HG03280 (cell line): ENCODE measurements around the gene DAB2IP.
"Not testable (repeated sequence)": the region's sequence is repeated elsewhere in the genome, so short reads cannot be mapped to it uniquely, and the experiment has no call there.

Source experiments
- ATAC-seq: cut with Tn5 transposase; IDR thresholded peaks from one replicate; pipeline ENCODE4 v1.9.1; 2021; ENCODE audit warnings: mild to moderate bottlenecking, moderate library complexity; ENCODE audit not compliant: unreplicated experiment

DAB2IP gene

DNA sequence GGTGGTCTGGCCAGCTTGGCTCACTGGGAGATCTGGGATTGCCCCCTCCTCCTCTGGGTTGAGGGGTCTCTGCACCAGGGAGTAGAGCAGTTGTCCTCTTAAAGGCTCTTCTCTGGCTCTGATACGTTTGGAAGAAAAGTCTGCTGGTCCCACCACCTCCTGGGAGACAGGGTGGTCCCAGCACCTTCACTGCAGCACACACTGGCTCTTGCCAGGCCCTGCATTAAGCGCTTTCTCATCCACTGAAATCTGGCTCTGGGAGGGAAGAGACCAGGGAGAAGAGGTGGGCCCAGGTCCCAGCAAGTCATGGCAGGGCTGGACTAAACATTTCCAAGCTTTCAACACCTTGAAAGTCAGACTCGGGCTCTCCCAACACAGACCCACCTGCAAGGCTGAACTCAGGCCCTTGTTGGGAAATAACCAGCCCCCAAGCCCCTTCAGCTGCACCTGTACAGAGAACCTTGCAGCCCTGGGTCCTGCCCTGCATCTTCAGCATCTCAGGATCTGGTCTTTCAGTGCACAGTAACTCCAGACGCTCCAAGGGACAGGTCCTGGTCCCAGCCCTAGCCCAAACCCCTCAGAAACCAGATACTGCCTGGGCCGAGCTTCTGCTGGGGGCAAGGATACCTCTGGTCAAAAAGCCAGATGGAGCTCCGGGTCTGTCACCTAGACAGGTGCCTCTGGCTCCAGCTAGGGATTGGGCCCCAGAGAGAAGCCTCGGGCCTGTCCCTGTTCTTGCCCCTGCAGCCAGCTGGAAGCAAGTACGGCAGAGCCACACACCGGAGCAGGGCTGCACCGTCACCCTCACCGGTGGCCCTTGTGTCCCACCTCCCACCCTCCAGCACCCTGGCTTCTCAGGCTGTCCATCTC, 134.5 kb downstream of the DAB2IP start:
- no peak for ATAC-seq

DNA sequence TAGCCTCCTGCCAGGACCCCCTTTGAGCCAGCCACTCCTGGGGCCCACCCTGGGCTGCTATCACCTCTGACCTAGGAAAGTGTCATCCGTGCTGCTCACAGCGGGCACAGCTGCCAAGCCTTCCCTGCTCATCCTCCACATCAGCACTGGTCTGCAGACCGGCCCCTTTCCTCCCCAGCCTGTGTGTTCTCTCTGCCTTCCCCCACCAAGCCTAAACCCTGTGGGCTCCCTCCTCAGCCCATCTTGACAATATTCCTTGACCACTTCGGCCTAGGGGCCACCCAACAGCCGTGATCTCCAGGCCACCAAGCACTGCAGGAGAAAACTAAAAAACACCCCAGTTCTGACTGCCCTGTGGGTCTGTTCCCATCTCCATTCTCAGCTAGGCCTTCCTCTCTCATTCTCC, 135.1 kb downstream of the DAB2IP start:
- no peak for ATAC-seq

DNA sequence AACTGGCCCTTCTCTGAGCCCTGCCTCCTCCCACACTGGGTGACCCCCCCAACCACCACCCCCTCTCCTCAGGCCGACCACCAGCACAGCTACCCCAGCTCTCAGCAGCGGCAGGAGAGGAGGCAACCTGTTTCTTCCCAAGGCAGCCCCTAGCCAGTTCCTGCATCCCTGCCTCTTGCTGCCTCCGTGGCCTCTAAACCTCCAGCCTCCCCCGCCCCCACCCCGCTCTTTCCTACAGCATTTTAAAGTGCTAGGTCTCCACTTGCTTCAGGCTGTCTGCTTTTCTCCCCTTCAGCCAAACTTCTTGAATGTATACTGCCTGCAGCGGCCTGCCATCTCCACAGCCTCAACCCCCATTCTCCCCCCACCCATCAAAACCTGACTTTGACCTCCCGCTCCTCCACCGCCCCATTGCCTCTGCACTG, 135.6 kb downstream of the DAB2IP start:
- ATAC-seq = no peak

DNA sequence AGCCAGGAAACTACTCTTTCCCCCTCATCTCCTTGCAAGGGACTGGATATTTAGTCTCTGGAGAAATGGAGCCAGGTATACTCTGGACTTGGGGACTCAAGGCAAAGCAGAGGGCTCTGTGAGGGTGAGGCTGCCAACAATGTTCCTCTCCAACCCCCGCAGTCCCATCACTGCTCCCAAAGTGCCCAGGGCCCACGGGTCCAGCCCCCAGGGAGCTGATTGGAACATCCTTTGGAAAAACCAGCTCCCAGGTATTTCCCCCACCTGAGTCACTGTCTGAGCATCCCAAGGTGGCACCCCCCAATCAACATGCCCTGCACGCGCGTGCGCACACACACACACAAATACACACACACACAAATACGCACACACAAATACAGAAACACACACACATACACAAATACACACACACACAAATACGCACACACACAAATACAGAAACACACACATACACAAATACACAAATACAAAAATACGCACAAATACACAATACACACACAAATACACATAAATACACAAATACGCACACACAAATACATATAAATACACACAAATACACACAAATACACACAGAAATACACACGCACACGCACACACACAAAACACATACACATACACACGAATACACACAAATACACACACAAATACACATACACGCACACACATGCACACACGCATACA, 137.4 kb downstream of the DAB2IP start:
- no peak for ATAC-seq

DNA sequence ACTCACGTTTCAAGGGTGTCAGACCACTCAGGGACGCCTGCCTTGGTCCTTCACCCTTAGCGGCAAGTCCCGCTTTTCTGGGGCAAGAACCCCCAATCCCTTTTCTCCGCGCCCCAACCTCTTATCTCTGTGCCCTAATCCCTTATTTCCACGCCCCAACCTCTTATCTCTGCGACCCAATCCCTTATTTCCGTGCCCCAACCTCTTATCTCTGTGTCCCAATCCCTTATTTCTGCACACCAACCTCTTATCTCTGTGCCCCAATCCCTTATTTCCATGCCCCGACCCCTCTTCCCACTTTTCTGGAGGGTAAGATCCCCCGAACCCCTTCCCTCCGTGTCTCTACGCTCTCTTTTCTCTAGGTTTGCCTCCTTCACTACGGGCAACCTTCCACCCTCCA, 139.4 kb downstream of the DAB2IP start:
- no peak for ATAC-seq

DNA sequence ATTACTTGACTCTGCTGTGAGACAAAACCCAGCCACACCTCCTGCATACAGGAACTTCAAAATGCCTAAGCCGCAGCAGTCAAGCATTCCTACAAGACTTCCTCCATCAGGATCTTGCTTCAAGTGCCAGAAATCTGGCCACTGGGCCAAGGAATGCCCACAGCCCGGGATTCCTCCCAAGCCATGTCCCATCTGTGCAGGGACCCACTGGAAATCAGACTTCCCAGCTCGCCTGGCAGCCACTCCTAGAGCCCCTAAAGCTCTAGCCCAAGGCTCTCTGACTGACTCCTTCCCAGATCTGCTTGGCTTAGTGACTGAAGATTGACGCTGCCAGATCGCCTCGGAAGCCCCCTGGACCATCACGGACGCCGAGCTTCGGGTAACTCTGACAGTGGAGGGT, 141.0 kb downstream of the DAB2IP start:
- ATAC-seq = not testable (repeated sequence)

DNA sequence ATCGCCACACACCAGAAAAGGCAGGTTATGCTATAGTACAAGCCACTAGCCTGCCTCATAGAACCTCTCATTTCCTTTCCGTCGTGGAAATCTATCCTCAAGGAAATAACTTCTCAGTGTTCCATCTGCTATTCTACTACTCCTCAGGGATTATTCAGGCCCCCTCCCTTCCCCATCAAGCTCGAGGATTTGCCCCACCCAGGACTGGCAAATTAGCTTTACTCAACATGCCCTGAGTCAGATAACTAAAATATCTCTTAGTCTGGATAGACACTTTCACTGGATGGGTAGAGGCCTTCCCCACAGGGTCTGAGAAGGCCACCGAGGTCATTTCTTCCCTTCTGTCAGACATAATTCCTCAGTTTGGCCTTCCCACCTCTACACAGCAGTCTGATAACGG, 142.9 kb downstream of the DAB2IP start:
- ATAC-seq = not testable (repeated sequence)

DNA sequence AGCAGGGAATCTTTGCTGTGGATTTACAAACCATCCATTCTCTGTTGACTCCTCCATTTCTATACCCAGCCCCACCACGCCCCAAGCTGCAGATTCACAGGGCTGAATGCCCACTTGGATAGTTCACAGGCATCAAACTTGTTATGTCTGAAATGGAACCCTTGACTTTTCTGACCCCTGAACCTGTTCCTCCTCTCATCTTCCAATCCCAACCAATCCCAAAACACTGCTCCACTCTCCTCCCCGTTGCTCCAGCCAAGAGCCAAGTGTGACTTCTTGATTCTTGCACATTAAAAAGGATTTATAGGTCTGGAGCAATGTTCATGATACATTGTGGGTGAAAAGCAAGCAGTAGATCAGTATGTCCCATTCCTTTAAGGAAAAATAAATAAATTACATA, 145.6 kb downstream of the DAB2IP start:
- ATAC-seq = no peak

DNA sequence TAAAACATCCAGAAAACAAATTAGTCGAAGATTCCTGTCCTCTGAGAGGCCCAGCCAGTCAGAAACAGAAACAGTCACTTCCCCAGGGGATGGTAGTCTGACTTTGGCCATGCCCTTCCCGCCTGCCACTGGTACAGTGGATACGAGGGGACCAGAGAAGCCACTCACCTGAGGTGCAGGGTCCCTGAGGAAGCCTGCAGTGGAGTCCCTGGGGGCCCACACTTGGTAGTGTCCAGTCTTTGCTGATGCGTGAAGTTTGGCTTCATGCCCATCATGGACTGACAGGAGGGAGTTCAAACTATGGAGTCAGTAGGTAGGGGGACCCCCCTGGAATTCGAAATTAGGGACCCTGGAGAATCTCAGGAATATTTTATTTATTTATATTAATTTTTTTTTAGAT, 147.5 kb downstream of the DAB2IP start:
- no peak for ATAC-seq

DNA sequence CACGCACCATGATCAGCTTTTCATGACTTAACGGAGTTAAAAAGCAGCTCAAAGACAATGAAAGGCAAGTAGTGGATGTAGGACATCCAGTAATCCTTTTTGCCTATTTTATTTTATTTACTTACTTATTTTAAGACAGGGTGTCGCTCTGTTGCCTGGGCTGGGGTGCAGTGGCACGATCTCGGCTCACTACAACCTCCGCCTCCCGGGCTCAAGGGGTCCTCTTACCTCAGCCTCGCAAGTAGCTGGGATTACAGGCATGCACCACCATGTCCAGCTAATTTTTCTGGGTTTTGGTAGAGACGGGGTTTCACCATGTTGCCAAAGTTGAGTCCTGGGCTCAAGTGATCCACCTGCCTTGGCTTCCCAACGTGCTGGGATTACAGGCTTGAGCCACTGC, 148.9 kb downstream of the DAB2IP start:
- ATAC-seq = no peak

DNA sequence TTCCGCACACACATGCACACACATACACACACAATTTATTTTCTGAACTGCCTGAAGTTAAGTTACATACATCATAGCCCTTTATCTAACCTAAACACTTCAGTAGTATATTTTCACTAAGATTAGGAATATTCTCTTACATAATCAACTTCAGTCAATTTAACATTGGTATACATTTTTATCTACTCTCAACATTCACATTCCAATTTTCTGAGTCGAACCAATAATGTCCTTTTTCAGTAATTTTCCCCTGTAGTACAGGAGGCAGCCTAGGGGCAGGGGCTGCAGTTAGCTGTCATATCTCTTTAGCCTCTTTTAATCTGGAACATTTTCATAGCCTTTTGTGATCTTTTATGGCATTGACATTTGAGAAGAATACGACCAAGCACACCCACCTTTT, 150.1 kb downstream of the DAB2IP start:
- ATAC-seq = no peak

DNA sequence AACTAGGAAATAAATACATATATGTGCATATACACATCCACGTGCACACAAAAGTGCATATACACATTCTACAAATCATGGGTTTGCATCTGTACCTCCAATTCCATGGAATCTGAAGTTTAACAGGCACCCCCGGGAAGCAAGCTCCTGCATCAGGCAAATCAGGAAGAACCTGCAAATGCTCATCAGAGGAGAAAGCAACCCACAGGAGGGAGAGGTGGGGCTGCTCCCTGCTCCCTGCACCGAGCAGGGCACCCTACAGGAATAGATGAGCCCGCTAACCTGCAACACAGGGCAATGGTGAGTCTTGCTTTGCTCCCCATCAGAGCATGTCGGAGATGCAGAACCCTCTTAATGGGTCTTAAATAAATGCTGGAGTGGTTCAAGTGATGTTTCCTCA, 151.3 kb downstream of the DAB2IP start:
- no peak for ATAC-seq

DNA sequence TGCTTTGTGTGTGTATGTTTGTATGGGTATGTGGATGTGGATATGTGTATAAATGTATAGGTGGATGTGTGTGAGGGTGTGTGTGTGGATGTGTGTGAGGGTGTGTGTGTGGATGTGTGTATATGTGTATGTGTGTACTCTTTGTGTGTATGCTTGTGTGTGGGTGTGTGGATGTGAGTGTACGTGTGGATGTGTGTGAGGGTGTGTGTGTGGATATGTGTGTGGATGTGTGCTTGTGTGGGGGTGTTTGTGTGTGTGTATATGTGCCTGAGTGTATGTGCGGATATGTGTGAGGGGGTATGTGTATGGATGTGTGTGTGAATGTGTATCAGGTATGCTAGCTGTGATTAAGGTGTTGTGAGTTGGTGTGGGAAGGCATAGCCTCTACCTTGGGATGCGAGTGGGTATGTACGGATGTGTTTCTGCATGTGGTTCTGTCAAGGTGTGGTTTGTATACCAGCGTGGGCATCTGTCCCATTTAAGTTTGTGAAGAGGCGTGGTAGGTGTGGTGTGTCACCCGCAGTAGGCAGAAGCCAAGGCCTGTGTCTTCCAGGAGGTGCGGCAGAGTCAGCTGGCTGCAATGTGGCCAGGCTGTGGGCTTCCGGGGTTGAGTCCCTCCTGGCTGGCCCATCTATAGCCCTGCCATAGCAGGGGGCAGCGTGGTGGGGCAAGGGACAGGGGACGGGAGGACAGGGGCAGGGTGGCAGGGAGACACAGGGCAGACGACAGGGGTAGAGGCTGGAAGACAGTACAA, 155.8 kb downstream of the DAB2IP start:
- ATAC-seq = no peak

DNA sequence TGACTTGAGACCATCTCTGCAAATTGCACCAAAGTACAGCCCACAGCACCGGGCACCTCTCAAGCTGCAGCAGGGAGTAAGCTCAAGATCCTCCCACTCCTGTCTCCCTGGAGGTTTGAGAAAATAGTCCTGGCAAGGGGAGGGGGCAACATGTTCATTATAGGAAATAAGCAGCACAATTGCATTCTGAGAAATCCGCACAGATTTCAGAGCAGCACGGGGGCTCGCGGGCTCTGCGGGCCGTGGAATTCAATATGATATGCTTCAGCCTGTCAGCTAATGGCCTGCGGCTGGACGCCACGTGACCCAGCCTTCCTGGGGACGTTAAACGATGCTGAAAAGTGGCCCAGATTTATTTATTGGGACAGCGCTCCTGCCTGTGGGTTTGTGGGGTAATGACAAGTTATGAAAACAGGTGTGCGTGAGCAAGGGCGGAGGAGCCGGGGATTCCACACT, 156.4 kb downstream of the DAB2IP start:
- ATAC-seq = no peak

DNA sequence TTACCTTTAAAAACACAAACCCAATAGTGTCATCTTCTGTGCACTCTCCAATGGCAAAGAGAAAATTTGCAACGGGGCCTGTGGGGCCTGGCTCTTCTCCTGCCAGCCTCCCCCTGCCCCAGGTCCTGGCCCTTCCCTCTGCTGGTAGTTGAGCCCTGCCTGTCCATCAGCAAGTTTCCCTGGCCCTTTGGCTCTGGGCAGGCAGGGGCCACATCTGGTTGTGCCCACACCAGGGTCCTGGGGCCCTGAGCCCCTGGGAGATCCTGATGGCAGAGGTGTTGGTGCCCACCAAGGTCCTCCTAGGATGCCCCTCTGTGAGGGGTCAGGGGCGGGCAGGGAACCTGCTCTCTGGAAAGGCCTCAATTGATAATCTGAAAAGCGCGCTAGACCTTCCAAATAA, 157.3 kb downstream of the DAB2IP start:
- ATAC-seq = no peak

DNA sequence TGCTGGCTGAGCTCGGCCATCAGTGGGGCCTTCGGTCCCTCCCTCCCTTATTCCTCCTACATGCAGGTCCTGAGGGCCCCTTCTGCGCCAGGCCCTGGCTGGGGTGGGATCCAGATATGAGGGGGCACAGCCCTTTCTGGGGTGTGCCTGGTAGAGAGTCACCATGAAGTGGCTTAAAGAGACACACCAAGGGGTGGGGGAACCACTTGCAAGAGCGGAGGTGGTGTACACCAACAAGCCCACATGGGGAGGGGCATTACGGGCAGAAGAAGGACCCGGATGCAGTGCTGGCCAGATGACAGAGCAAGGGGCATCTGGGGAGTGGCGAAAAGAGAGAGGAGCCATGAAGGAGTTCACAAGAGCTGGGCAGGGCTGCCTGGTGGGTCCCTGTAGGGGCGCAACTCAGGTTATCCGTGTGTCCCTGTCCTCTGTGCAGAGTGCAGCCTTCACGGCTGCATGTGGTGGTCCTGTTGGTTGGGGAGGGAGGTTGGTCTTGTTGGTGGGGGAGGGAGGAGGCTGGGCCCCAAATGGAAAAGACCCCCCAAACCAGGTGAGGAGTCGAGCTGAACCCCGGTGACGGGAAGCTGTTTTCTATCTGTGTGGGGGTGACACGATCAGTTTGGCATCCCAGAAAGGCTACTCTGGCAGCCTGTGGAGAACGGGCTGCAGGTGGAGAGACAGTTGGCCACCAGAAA, 158.1 kb downstream of the DAB2IP start:
- ATAC-seq = no peak

DNA sequence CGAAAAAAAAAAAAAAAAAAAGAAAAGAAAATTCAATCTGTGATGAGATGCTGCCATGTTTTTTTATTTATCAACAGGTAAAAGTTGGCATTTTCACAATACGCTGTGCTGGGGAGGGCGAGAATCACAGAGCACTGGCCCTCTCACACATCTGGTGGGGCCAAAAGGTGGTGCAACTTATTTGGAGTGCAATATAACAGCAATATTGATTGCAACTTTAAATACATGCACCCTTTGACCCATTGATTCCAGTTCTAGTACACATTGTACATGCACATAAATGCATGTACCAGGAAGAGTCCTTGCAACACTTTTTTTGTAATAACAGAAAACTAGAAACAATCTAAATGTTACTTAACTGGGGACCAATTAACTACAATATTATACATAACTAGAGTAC, 159.1 kb downstream of the DAB2IP start:
- no peak for ATAC-seq

DNA sequence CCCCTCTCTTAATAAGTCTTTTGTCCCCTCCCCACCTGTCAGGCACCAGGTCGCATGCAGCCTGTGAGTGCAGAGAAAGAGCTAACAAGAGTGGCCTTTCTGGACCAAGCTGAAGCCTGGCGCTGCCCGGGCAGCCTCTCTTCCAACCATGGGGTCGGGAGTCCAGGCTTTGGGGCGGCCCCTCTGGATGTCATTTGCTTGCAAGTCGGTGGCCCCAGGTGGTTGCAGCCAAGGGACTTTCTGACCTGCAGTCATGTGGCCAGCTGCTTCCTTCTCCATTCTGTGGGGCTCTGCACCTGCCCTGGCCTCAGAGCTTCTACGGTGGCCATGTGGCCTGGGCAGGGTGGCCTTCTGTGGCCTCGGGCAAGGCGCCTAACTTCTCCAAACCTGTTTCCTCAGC, 159.7 kb downstream of the DAB2IP start:
- no peak for ATAC-seq

DNA sequence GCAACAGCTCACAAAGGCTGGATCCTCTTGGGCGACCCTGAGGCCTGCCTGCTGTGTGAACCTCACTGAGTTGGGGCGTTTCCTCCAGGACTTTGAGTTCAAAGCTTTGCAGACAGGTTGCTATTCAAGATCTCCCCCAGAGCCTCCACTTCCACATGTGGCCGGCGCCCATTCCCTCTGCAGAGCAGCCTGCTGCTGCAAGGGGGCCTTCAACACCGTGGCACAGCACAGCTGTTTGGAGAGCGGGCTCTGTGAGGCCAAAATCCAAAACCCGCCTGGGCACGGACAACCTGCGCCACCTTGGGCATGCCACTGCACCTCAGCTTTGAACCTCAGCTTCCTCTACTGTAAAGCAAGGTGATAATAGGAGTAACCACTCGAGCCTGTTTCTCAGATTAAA, 160.3 kb downstream of the DAB2IP start:
- ATAC-seq = no peak

DNA sequence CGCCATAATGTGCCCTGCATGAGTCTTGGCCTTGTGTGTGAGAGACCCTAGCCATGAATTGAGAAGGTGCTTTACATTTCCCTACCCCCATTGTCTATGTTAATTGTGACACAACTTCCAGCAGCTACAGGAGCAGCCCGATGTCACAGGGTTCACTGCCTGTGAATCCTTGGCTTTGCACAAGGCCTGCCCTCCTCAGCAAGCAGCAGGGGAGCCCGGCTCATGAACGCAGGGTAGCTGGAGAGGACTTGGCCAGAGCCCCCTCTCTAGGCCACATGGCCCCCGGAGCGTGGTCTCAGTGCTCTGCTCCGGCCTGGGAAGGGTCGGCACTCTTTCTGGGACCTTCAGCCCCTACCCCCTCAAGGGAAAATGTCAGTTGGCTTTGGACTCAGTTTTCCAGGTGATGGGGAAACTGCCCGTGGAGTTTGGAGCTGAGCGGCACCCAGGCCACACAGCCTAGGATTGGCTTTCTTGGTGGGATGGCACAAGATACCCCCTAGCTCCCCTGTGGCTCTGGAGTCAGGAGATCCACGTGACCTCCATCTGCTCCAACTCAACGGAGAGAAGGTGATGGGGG, 160.8 kb downstream of the DAB2IP start:
- ATAC-seq = no peak
